Thymus (tissue), 11 donors: ENCODE measurements around the gene ATXN1. TPM values are rescaled to one million over a fixed set of nuclear protein-coding genes. Genes with fewer than 3 reads are reported as not detected.
"Not testable (repeated sequence)": the region's sequence is repeated elsewhere in the genome, so short reads cannot be mapped to it uniquely, and the experiment has no call there.

Experiments used
- DNase-seq, 9 donors: peaks; one replicate each; pipeline ENCODE4 v3.0.0-alpha.2; 2013; ENCODE audit warnings: low spot score in 9 of 9, low read depth in 6 of 9, missing footprints in 1 of 9
- H3K27ac ChIP-seq, 2 donors: one replicate each; pipeline ENCODE4 v1.5.1; 2013; ENCODE audit warnings: control low read depth in 1 of 2, low read depth in 1 of 2, low read length in 1 of 2, mild to moderate bottlenecking in 1 of 2, moderate library complexity in 1 of 2
- H3K27me3 ChIP-seq, 2 donors: one replicate each; pipeline ENCODE4 v1.5.1; 2013; ENCODE audit warnings: low read length in 1 of 2; ENCODE audit not compliant: control insufficient read depth in 2 of 2, insufficient read depth in 1 of 2
- H3K36me3 ChIP-seq, 2 donors: one replicate each; pipeline ENCODE4 v1.5.1; 2013; ENCODE audit warnings: low read length in 1 of 2, mild to moderate bottlenecking in 1 of 2, moderate library complexity in 1 of 2; ENCODE audit not compliant: control insufficient read depth in 2 of 2, insufficient read depth in 2 of 2
- H3K4me1 ChIP-seq, 2 donors: one replicate each; pipeline ENCODE4 v1.5.1; 2013; ENCODE audit warnings: low read length in 2 of 2; ENCODE audit not compliant: control insufficient read depth in 2 of 2, insufficient read depth in 2 of 2
- H3K4me3 ChIP-seq, 2 donors: one replicate each; pipeline ENCODE4 v1.5.1; 2013; ENCODE audit warnings: low read length in 2 of 2, control low read depth in 1 of 2, mild to moderate bottlenecking in 1 of 2
- H3K9me3 ChIP-seq, 2 donors: one replicate each; pipeline ENCODE4 v1.5.1; 2013; ENCODE audit warnings: low read length in 1 of 2, mild to moderate bottlenecking in 1 of 2; ENCODE audit not compliant: control insufficient read depth in 2 of 2, insufficient read depth in 1 of 2
- WGBS: extraction: QIAGEN DNeasy Blood & Tissue Kit; methylation state at CpG from one replicate; pipeline ENCODE4 v1.1.7; 2013; 5-methylcytosine and 5-hydroxymethylcytosine counted together
- polyA plus RNA-seq: library from polyadenylated mRNA; stranded (reverse); fragments of 200-250 nt; gene quantifications from one replicate; pipeline ENCODE4 v1.2.3, GENCODE V29; 2013
- total RNA-seq: library from RNA; stranded (reverse); fragments of 120-200 nt; gene quantifications from one replicate; pipeline ENCODE4 v1.2.4, GENCODE V29; 2013
- donor health status: healthy.

Gene ATXN1
- total and polyA plus RNA-seq, 2 donors: 6.8 to 7.1 TPM

- peaks cover 0 to 6% of the 10 kb centered on the region in 2 donors for H3K9me3 ChIP-seq
Measured at GRCh38 chr6:16785496-16785895, 24.2 kb upstream of the ATXN1 start.

GRCh38 chr6:16784957-16785356 lies 23.7 kb upstream of the ATXN1 start:
- not testable (repeated sequence) for H3K4me3 ChIP-seq, H3K36me3 ChIP-seq, DNase-seq, H3K9me3 ChIP-seq, H3K27me3 ChIP-seq, H3K27ac ChIP-seq, H3K4me1 ChIP-seq
- WGBS: 97% methylated on average over 3 of the region's 3 CpGs

More at GRCh38 chr6:16785496-16785895, 24.2 kb upstream of the ATXN1 start:
- Histone ChIP-seq H3K27me3 (no peaks in the 10 kb centered on the region), H3K4me1 (no peaks in the 10 kb centered on the region), H3K27ac (no peak overlapping the region), H3K36me3 (no peaks in the 10 kb centered on the region), H3K4me3 (no peak overlapping the region)
- DNase-seq: no peak

DNA sequence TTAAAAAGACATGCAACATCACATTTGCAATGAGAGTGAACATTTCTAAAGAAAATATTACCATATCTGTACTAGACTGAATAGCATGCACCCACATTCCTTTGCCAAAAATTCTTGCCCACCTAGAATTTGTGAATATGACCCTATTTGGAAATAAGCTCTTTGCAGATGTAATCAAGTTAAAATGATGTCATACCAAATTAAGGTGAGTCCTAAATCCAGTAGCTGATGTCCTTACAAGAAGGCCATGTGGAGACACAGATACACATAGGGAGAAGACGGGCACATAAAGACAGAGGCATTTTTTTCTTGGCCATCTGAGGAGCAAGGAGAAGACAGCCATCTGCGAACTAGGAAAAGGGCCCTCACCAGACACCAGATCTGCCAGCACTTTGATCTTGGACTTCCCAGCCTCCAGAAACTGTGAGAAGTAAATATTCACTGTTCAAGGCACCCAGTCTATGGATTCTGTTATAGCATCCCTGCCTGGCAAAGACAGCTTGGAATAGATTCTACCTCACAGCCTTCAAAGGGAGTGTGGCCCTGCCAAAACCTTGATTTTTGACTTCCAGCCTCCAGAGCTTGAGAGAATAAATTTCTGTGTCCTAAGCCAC lies 22.8 kb upstream of the ATXN1 start:
- no peaks in the 10 kb centered on the region for H3K36me3 ChIP-seq
- H3K4me3 ChIP-seq: no peak overlapping the region
- H3K27me3 ChIP-seq: no peaks in the 10 kb centered on the region
- no peak for DNase-seq
- no peak overlapping the region for H3K27ac ChIP-seq
- H3K9me3 ChIP-seq: peaks cover 0 to 3% of the 10 kb centered on the region in 2 donors
- no peaks in the 10 kb centered on the region for H3K4me1 ChIP-seq
- 99% methylated on average over 2 of the region's 2 CpGs for WGBS

DNA sequence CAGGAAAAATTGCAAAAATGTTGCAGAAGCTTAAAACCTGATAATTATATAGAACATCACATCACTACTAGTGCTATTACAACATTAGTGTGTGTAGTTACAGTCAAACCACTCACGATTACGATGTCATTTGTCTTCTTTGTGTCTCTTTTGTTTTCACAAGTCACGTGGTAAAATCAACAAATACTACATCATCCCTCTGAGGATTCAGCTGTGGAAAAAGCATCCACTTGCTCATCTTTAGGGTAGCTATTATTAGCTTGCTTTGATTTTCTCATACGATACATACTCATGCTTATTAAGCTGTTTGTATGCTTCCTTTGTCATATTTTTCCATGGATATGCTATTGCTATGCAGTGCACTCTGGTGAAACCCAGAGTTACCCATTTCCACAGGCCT lies 22.2 kb upstream of the ATXN1 start:
- no peak for DNase-seq
- Histone ChIP-seq H3K27me3 (no peaks in the 10 kb centered on the region), H3K4me1 (no peaks in the 10 kb centered on the region), H3K9me3 (no peaks in the 10 kb centered on the region), H3K36me3 (no peaks in the 10 kb centered on the region), H3K4me3 (no peak overlapping the region), H3K27ac (no peak overlapping the region)
- 97% methylated on average over 4 of the region's 4 CpGs for WGBS

DNA sequence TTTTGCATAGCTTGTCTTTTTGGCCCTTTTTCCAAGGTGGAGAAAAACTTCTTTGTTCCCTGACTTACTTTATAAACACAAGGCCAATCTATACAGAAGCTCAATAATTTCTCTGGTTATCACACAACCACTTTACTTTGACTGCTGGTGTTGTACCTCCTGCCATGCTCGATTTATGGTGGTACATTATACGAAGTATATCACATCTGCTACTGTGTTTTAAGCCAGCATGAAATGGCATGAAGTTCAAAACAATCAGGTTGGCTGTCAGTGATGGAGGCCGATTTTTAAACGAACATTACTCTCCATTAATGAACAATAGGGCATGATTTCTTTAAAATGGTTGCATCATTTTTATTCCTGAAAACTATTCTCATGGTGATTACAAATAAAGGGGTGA lies 21.0 kb upstream of the ATXN1 start:
- Histone ChIP-seq H3K4me1 (no peaks in the 10 kb centered on the region), H3K27me3 (no peaks in the 10 kb centered on the region), H3K27ac (no peak overlapping the region), H3K36me3 (no peaks in the 10 kb centered on the region), H3K9me3 (no peaks in the 10 kb centered on the region), H3K4me3 (no peak overlapping the region)
- 96% methylated on average over 4 of the region's 4 CpGs for WGBS
- DNase-seq: no peak

- H3K4me1 ChIP-seq: no peaks in the 10 kb centered on the region
- no peak overlapping the region for H3K4me3 ChIP-seq
- H3K36me3 ChIP-seq: no peaks in the 10 kb centered on the region
- H3K9me3 ChIP-seq: no peaks in the 10 kb centered on the region
- WGBS: 96% methylated on average over 8 of the region's 8 CpGs
- DNase-seq: no peak
- H3K27me3 ChIP-seq: no peaks in the 10 kb centered on the region
- no peak overlapping the region for H3K27ac ChIP-seq
Measured at GRCh38 chr6:16781348-16782169, 20.3 kb upstream of the ATXN1 start.

DNA sequence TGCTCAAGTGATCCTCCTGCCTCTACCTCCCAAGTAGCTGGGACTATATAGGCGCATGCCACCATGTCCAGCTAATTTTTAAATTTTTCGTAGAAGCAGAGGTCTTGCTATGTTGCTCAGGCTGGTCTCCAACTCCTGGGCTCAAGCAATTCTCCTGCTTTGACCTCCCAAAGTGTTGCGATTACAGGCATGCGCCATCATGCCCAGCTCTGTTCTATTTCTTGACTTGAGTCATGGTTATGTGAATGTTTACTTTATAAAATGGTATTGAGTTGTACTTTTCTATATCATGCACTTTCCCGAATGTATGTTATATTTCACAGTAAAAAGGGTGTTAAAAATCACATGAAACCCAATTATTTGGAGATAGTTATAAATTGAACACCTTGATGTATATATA lies 17.3 kb upstream of the ATXN1 start:
- H3K36me3 ChIP-seq: no peaks in the 10 kb centered on the region
- H3K27ac ChIP-seq: no peak overlapping the region
- DNase-seq: no peak
- H3K9me3 ChIP-seq: no peaks in the 10 kb centered on the region
- WGBS: 96% methylated on average over 5 of the region's 5 CpGs
- no peaks in the 10 kb centered on the region for H3K27me3 ChIP-seq
- no peak overlapping the region for H3K4me3 ChIP-seq
- H3K4me1 ChIP-seq: peaks cover under 1% of the 10 kb centered on the region in 2 donors

GRCh38 chr6:16777794-16778193 lies 16.5 kb upstream of the ATXN1 start:
- H3K27me3 ChIP-seq: no peaks in the 10 kb centered on the region
- no peak overlapping the region for H3K27ac ChIP-seq
- no peak for DNase-seq
- peaks cover 7 to 8% of the 10 kb centered on the region in 2 donors for H3K4me1 ChIP-seq
- H3K4me3 ChIP-seq: no peak overlapping the region
- no peaks in the 10 kb centered on the region for H3K9me3 ChIP-seq
- WGBS: 99% methylated on average over 5 of the region's 5 CpGs
- no peaks in the 10 kb centered on the region for H3K36me3 ChIP-seq

DNA sequence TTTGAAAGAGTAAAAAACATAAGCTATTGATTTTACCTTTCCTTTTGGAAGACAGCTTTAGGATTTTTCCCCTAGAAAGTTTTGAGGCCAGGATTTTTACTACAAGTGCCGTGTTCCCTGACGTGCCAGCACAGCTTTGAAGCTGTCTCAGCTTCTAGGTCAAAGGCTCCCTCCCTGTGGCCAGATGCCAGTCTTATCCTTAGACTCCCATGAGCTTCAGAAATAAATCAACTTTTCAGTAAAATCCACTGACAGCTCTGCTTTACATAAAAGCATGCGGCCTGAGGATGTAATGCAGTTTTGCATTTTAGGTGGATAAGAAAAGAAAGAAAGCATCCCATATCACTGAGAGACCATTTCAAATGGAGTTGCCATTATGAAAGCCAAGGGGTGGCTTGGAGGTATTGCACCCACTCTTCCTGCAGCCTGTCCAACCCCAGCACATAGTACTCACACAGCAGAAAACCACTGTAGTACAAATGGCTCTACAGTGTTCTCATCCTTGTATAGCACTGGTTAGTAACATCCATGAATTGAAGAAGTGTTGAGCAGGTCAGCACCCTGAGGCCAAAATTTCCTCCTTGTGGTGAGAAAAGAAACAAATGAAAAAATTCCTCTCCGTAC lies 15.2 kb upstream of the ATXN1 start:
- H3K36me3 ChIP-seq: no peaks in the 10 kb centered on the region
- 97% methylated on average over 4 of the region's 4 CpGs for WGBS

More for the DNA sequence above, 15.2 kb upstream of the ATXN1 start:
- Histone ChIP-seq H3K4me3 (no peak overlapping the region), H3K4me1 (peaks cover 7 to 8% of the 10 kb centered on the region in 2 donors), H3K27ac (no peak overlapping the region), H3K27me3 (no peaks in the 10 kb centered on the region), H3K9me3 (no peaks in the 10 kb centered on the region)
- no peak for DNase-seq
